Muscle of back (tissue), 11 donors: ENCODE measurements around the gene DNAJA3. TPM values are rescaled to one million over a fixed set of nuclear protein-coding genes. Genes with fewer than 3 reads are reported as not detected.

Source experiments
- DNase-seq, 3 donors: peaks; one replicate each; pipeline versions ENCODE4 v3.0.0 to v3.0.0-alpha.2; 2013
- polyA plus RNA-seq, 10 donors: library from polyadenylated mRNA; unstranded; fragments of 120-200 nt; gene quantifications; one replicate each; pipeline ENCODE4 v1.2.1, GENCODE V29; 2013; ENCODE audit not compliant: insufficient read length in 10 of 10

Gene DNAJA3
- polyA plus RNA-seq, 10 donors, result 24.2 to 32.7 (median 28.2) TPM

DNA sequence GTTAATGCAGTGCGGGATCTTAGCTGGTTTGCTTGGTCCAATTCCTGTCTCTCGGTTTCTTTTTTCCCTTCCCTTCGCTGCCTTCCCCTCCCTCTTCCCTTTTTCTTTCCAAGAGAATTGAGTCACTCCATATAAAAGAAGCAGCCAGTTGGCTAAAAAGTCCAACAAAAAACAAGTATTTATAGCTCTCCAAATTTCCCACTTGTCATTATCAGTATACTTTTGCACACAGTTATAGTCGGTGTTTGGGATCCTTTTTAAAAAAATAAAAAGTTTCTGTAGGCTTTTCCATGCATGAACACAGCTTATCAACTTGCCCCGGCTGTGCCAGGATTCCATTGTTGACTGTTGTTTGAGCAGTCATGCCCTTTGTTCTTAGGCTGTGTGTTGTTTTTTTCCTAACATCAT lies 75.4 kb downstream of the DNAJA3 start:
- DNase-seq, result peak; percentile 56 to 70 (median 67)

DNA sequence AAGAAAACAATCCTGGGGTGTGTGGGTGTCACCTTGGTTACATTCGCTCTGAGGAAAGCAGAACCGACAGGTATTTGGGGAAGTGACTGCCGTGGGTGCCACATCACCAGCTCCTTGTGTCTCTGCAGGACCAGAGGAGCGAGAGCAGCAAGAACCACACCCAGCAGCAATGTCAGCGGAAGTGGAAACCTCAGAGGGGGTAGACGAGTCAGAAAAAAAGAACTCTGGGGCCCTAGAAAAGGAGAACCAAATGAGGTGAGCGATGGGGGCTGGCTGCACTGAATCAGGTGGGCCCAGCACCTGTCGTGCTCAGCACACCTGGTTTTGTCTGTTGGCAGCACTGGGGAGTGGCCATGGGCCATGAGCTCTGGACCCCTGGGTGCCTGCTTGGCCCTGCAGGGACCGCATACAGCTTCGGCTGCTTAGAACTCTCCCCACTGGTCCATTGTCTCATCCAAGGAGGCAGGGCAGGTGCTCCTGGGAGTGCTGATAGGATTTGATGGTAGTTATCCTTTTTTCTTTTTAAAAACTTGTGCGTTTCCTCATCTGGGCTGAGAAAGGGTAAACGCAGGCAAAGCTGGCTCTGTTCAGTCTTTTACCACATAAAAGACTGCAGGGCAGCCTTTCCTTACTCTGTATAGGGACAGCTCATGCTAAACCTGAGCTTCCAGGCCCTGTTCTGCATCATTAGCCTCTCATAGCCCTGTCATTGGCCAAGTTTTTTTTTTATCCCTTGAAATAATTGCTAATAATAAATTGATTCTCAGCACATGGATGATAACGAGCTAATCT lies 79.9 kb downstream of the DNAJA3 start:
- DNase-seq, result no peak

Other genes starting within 250 kb of the DNAJA3 start
- gene SRL, start 183.8 kb upstream of the DNAJA3 start, polyA plus RNA-seq, result 100 to 1,000 TPM; 325 to 712 (median 510) TPM
- gene TFAP4, start 152.8 kb upstream of the DNAJA3 start, polyA plus RNA-seq, result 10 to 100 TPM in 6 of 10 donors, 1 to 10 TPM in 4; 6.5 to 18.9 (median 10.4) TPM
- gene GLIS2, start 109.8 kb upstream of the DNAJA3 start, polyA plus RNA-seq, result 10 to 100 TPM; 14.8 to 30.7 (median 22.6) TPM
- 10 to 100 TPM; 20.4 to 31.1 (median 22.2) TPM for gene PAM16, start 74.5 kb upstream of the DNAJA3 start, polyA plus RNA-seq
- 10 to 100 TPM in 8 of 10 donors, 1 to 10 TPM in 2; 9.5 to 26.6 (median 14.3) TPM for gene VASN, start 54.0 kb upstream of the DNAJA3 start, polyA plus RNA-seq
- gene CORO7, start 9.3 kb upstream of the DNAJA3 start, polyA plus RNA-seq, result 10 to 100 TPM; 16.0 to 30.4 (median 22.4) TPM
- gene NMRAL1, start 48.8 kb downstream of the DNAJA3 start, polyA plus RNA-seq, result 10 to 100 TPM in 9 of 10 donors, 1 to 10 TPM in 1; 9.8 to 25.0 (median 14.1) TPM
- gene HMOX2, start 50.5 kb downstream of the DNAJA3 start, polyA plus RNA-seq, result 10 to 100 TPM; 32.6 to 51.2 (median 38.7) TPM
- 10 to 100 TPM; 27.5 to 44.6 (median 37.6) TPM for gene CDIP1, start 112.9 kb downstream of the DNAJA3 start, polyA plus RNA-seq
- under 1 TPM; 0.14 to 0.76 (median 0.56) TPM for gene C16orf96, start 130.5 kb downstream of the DNAJA3 start, polyA plus RNA-seq
- 10 to 100 TPM; 12.5 to 22.3 (median 16.2) TPM for gene UBALD1, start 189.0 kb downstream of the DNAJA3 start, polyA plus RNA-seq
- gene MGRN1, start 199.0 kb downstream of the DNAJA3 start, polyA plus RNA-seq, result 10 to 100 TPM; 30.9 to 42.7 (median 36.9) TPM